Peyer's patch (tissue), 4 donors: ENCODE measurements around the gene DMBT1.

Source experiments
- POLR2A ChIP-seq, 2 donors: fragments of 450-650 bp; IDR thresholded peaks; one replicate each; pipeline ENCODE4 v1.5.1; 2017; ENCODE audit warnings: antibody characterized with exemption in 2 of 2, mild to moderate bottlenecking in 2 of 2, moderate library complexity in 2 of 2
- TF ChIP-seq, protein P1 (sequence below), 6 experiments: fragments of 450-650 bp in 4 of 6; fragments of 200-600 bp in 2 of 6; sonication (generic) in 1 of 6; IDR thresholded peaks; one replicate each; pipeline ENCODE4 v1.5.1; 2017 to 2019; ENCODE audit warnings: antibody characterized with exemption in 6 of 6, mild to moderate bottlenecking in 3 of 6, moderate library complexity in 1 of 6

DNA sequence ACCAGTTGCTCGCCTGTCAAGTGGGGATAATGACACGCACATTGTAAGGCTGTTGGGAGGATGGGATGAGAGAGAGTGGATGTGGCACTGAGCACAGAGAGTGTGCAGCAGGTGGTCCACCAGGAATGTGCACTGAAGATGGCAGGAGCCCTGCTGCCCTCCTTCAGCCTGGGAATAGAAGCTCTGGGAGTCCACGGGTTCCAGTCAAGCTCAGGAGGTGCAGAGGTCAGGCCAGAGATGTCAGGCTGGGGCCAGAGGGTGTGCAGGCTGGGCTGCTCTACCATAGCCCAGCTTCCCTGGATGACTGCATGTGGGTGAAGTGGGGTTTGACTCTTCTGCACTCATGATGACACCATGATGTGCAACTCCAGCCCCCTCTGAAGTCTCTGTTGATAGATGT, 80.4 kb downstream of the DMBT1 start:
- TF ChIP-seq, protein P1, sequence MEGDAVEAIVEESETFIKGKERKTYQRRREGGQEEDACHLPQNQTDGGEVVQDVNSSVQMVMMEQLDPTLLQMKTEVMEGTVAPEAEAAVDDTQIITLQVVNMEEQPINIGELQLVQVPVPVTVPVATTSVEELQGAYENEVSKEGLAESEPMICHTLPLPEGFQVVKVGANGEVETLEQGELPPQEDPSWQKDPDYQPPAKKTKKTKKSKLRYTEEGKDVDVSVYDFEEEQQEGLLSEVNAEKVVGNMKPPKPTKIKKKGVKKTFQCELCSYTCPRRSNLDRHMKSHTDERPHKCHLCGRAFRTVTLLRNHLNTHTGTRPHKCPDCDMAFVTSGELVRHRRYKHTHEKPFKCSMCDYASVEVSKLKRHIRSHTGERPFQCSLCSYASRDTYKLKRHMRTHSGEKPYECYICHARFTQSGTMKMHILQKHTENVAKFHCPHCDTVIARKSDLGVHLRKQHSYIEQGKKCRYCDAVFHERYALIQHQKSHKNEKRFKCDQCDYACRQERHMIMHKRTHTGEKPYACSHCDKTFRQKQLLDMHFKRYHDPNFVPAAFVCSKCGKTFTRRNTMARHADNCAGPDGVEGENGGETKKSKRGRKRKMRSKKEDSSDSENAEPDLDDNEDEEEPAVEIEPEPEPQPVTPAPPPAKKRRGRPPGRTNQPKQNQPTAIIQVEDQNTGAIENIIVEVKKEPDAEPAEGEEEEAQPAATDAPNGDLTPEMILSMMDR (IDR thresholded peaks at IDR 0.05): no peak
- no peak for TF ChIP-seq POLR2A (IDR thresholded peaks at IDR 0.05)
